ENCODE data around the gene RBM38.
"Not testable (repeated sequence)": the region's sequence is repeated elsewhere in the genome, so short reads cannot be mapped to it uniquely, and the experiment has no call there.

Gene RBM38

GRCh38 chr20:57411406-57412283, 20.4 kb downstream of the RBM38 start:
- in situ Hi-C loops (cut with HindIII; ENCODE audit: low pct_ligation_motif_present, low pct_unique_long_range_greater_than_20kb, low sequenced_read_pairs) = no loop called here
- no peak for DNase-seq

GRCh38 chr20:57412347-57413029, 21.3 kb downstream of the RBM38 start:
- in situ Hi-C loops (cut with HindIII; ENCODE audit: low pct_ligation_motif_present, low pct_unique_long_range_greater_than_20kb, low sequenced_read_pairs) = no loop called here
- DNase-seq = no peak

GRCh38 chr20:57413986-57414385, 22.8 kb downstream of the RBM38 start:
- in situ Hi-C loops (cut with HindIII; ENCODE audit: low pct_ligation_motif_present, low pct_unique_long_range_greater_than_20kb, low sequenced_read_pairs) = no loop called here
- DNase-seq = no peak

GRCh38 chr20:57414867-57415592, 23.8 kb downstream of the RBM38 start:
- in situ Hi-C loops (cut with HindIII; ENCODE audit: low pct_ligation_motif_present, low pct_unique_long_range_greater_than_20kb, low sequenced_read_pairs) = no loop called here
- DNase-seq = no peak

GRCh38 chr20:57415771-57416170, 24.6 kb downstream of the RBM38 start:
- no peak for DNase-seq
- in situ Hi-C loops (cut with HindIII; ENCODE audit: low pct_ligation_motif_present, low pct_unique_long_range_greater_than_20kb, low sequenced_read_pairs) = no loop called here

- in situ Hi-C loops (cut with HindIII; ENCODE audit: low pct_ligation_motif_present, low pct_unique_long_range_greater_than_20kb, low sequenced_read_pairs) = no loop called here
- no peak for DNase-seq
Measured at GRCh38 chr20:57416296-57417022, 25.3 kb downstream of the RBM38 start.

- no peak for DNase-seq
- in situ Hi-C loops (cut with HindIII; ENCODE audit: low pct_ligation_motif_present, low pct_unique_long_range_greater_than_20kb, low sequenced_read_pairs) = no loop called here
Measured at GRCh38 chr20:57417051-57417689, 26.0 kb downstream of the RBM38 start.

GRCh38 chr20:57417830-57418780, 26.9 kb downstream of the RBM38 start:
- DNase-seq = no peak
- in situ Hi-C loops (cut with HindIII; ENCODE audit: low pct_ligation_motif_present, low pct_unique_long_range_greater_than_20kb, low sequenced_read_pairs) = no loop called here

- DNase-seq; in situ Hi-C loops (cut with HindIII; ENCODE audit: low pct_ligation_motif_present, low pct_unique_long_range_greater_than_20kb, low sequenced_read_pairs): not testable (repeated sequence)
Measured at GRCh38 chr20:57419479-57419878, 28.3 kb downstream of the RBM38 start.

GRCh38 chr20:57420571-57421252, 29.5 kb downstream of the RBM38 start:
- DNase-seq = no peak

GRCh38 chr20:57421253-57422220, 30.3 kb downstream of the RBM38 start:
- DNase-seq = no peak
- in situ Hi-C loops (cut with HindIII; ENCODE audit: low pct_ligation_motif_present, low pct_unique_long_range_greater_than_20kb, low sequenced_read_pairs) = no loop called here

More at GRCh38 chr20:57420571-57421252, 29.5 kb downstream of the RBM38 start:
- in situ Hi-C loops (cut with HindIII; ENCODE audit: low pct_ligation_motif_present, low pct_unique_long_range_greater_than_20kb, low sequenced_read_pairs) = no loop called here

- in situ Hi-C loops (cut with HindIII; ENCODE audit: low pct_ligation_motif_present, low pct_unique_long_range_greater_than_20kb, low sequenced_read_pairs) = no loop called here
- DNase-seq = no peak
Measured at GRCh38 chr20:57422254-57422653, 31.1 kb downstream of the RBM38 start.

- in situ Hi-C loops (cut with HindIII; ENCODE audit: low pct_ligation_motif_present, low pct_unique_long_range_greater_than_20kb, low sequenced_read_pairs) = no loop called here
- DNase-seq = no peak
Measured at GRCh38 chr20:57425150-57426013, 34.2 kb downstream of the RBM38 start.

GRCh38 chr20:57426271-57426689, 35.1 kb downstream of the RBM38 start:
- DNase-seq = no peak
- in situ Hi-C loops (cut with HindIII; ENCODE audit: low pct_ligation_motif_present, low pct_unique_long_range_greater_than_20kb, low sequenced_read_pairs) = no loop called here

GRCh38 chr20:57426831-57427230, 35.6 kb downstream of the RBM38 start:
- in situ Hi-C loops (cut with HindIII; ENCODE audit: low pct_ligation_motif_present, low pct_unique_long_range_greater_than_20kb, low sequenced_read_pairs) = no loop called here
- DNase-seq = no peak
